Measurements from ENCODE around the gene SLBP. TPM values are rescaled to one million over a fixed set of nuclear protein-coding genes. Genes with fewer than 3 reads are reported as not detected.

SLBP gene
- total and polyA plus RNA-seq, 2 of the 8 experiments (the other 6 are each of a cell fraction or from before 2014, with no cell fraction given), result 44.1 to 49.0 TPM

DNA sequence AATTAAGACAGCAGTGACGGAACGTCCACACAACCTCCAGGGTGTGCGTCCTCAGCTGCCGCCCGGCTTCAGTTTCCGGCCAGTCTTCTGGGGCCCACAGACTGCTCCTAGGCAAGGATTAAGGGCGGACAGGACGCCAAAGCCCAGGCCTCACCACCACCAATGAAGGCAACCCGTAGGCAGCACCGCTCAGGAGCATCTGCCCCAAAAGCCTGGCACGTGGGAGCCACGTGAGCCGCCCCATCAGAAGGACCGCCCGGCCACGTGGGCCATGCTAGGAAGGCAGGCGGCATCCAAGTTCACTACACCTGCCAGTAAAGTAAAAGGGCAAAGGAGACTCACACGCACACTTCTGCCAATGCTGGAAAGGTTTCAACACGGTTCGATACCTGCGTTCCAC is 42.3 kb downstream of the SLBP start:
- no peak overlapping the region for H2BK20ac ChIP-seq (ENCODE audit: low read length)
- H3K23me2 ChIP-seq (ENCODE audit: low read depth, low read length), result no peaks in the 10 kb centered on the region
- H4K20me1 ChIP-seq (replicated peaks in 1 of 2; ENCODE audit: control insufficient read depth in 1 of 2, insufficient read depth in 2 of 2, low read length in 2 of 2), result no peaks in the 10 kb centered on the region
- H2BK5ac ChIP-seq (ENCODE audit: low read depth, low read length), result no peak overlapping the region
- no peak overlapping the region for H3K4me2 ChIP-seq (ENCODE audit: insufficient read depth in 1 of 2, low read depth in 2 of 2, low read length in 2 of 2)
- TF ChIP-seq KDM4A (IDR thresholded peaks at IDR 0.05; ENCODE audit: low read depth, low read length, severe bottlenecking) (no peak), SIRT6 (IDR thresholded peaks at IDR 0.05; ENCODE audit: low read length) (no peak), SIN3A (conservative IDR thresholded peaks at IDR 0.05 in 1 of 2, IDR thresholded peaks at IDR 0.05 in 1 of 2; ENCODE audit: low read depth in 1 of 2, low read length in 2 of 2) (no peak), EGR1 (IDR thresholded peaks at IDR 0.05; ENCODE audit: borderline replicate concordance, low read depth, low read length) (no peak), CBX8 (IDR thresholded peaks at IDR 0.05; ENCODE audit: borderline replicate concordance, low read depth, low read length) (no peak), POLR2AphosphoS5 (IDR thresholded peaks at IDR 0.05; ENCODE audit: low read depth, low read length) (no peak), TAF7 (optimal IDR thresholded peaks at IDR 0.05; ENCODE audit: borderline replicate concordance, low read depth, low read length) (no peak), CTBP2 (IDR thresholded peaks at IDR 0.05; ENCODE audit: borderline replicate concordance, insufficient read depth, insufficient read length, low read length) (no peak), SUZ12 (IDR thresholded peaks at IDR 0.05; ENCODE audit: low read length) (no peak), EZH2 (IDR thresholded peaks at IDR 0.05; ENCODE audit: low read depth, low read length, severe bottlenecking) (no peak), RFX5 (IDR thresholded peaks at IDR 0.05; ENCODE audit: borderline replicate concordance, low read depth, low read length) (no peak)
- TF ChIP-seq, protein P1, sequence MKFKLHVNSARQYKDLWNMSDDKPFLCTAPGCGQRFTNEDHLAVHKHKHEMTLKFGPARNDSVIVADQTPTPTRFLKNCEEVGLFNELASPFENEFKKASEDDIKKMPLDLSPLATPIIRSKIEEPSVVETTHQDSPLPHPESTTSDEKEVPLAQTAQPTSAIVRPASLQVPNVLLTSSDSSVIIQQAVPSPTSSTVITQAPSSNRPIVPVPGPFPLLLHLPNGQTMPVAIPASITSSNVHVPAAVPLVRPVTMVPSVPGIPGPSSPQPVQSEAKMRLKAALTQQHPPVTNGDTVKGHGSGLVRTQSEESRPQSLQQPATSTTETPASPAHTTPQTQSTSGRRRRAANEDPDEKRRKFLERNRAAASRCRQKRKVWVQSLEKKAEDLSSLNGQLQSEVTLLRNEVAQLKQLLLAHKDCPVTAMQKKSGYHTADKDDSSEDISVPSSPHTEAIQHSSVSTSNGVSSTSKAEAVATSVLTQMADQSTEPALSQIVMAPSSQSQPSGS (IDR thresholded peaks at IDR 0.05; ENCODE audit: low read length), result no peak
- H3K27me3 ChIP-seq (replicated peaks in 1 of 4; ENCODE audit: control insufficient read depth in 3 of 4, extremely low read depth in 1 of 4, insufficient read depth in 3 of 4, low read length in 3 of 4), result no peaks in the 10 kb centered on the region
- 96% methylated on average over 21 of the region's 21 CpGs; no CpG with 5 or more reads in 1 of the 2 experiments for WGBS, 2 experiments (ENCODE audit: extremely low coverage in 1 of 2, insufficient coverage in 1 of 2, insufficient read length in 1 of 2, insufficient replicate concordance in 2 of 2, low coverage in 1 of 2, low lambda C conversion rate in 2 of 2, missing lambda C conversion rate in 1 of 2)
- no peak overlapping the region for H2AK5ac ChIP-seq (ENCODE audit: low read depth, low read length)
- no peaks in the 10 kb centered on the region for H3K36me3 ChIP-seq (ENCODE audit: control insufficient read depth in 2 of 4, insufficient read depth in 4 of 4, low read length in 3 of 4)
- H3K23ac ChIP-seq (ENCODE audit: insufficient read length), result no peak overlapping the region
- FAIRE-seq (no peak), DNase-seq (ENCODE audit: low read depth in 1 of 2, low spot score in 2 of 2) (no peak)
- ChIA-PET POLR2A (ENCODE audit: partially characterized antibody) (no interaction called here), CTCF (ENCODE audit: partially characterized antibody) (interaction anchor here (0.6 to 1.0 kb wide), 3 partner anchors 17 to 64 kb away, joined by 3 to 4 read pairs (median 3); no protein-coding TSS in a partner anchor)
- H2BK15ac ChIP-seq (ENCODE audit: low read length), result no peak overlapping the region
- no peaks in the 10 kb centered on the region; the same call in 1 of the 2 replicates for H3K79me1 ChIP-seq (ENCODE audit: low read depth, low read length)
- no peak overlapping the region for H3K27ac ChIP-seq (ENCODE audit: low read depth, low read length)
- H2BK12ac ChIP-seq (ENCODE audit: low read depth, low read length), result no peak overlapping the region
- H3K18ac ChIP-seq (ENCODE audit: extremely low read depth, low read length), result no peak overlapping the region
- no peak overlapping the region for H2BK120ac ChIP-seq (replicated peaks; ENCODE audit: low read depth, low read length)
- H4K5ac ChIP-seq (ENCODE audit: insufficient read length, low read depth, low read length), result no peak overlapping the region
- H3K9me3 ChIP-seq (ENCODE audit: insufficient read depth in 2 of 2, low read depth in 1 of 2, low read length in 1 of 2), result no peaks in the 10 kb centered on the region
- H3K79me2 ChIP-seq (ENCODE audit: control insufficient read depth in 1 of 2, insufficient read depth in 2 of 2, low read length in 2 of 2), result no peaks in the 10 kb centered on the region
- no peak overlapping the region for H2AFZ ChIP-seq (ENCODE audit: low read length)
- no peak overlapping the region for H3K56ac ChIP-seq (replicated peaks; ENCODE audit: insufficient read length, low read depth, low read length)
- peaks cover 0 to 5% (median 4%) of the 10 kb centered on the region in 4 experiments; a peak in 4 of 7 replicates for H3K4me1 ChIP-seq (replicated peaks in 1 of 4; ENCODE audit: control insufficient read depth in 3 of 4, insufficient read depth in 4 of 4, low read length in 3 of 4)
- H3K4me3 ChIP-seq (ENCODE audit: extremely low read depth in 1 of 4, insufficient read depth in 2 of 4, low read depth in 3 of 4, low read length in 4 of 4), result no peak overlapping the region
- no peak overlapping the region for H4K8ac ChIP-seq (ENCODE audit: extremely low read depth, insufficient read depth, low read length)
- no peak overlapping the region for H4K91ac ChIP-seq (replicated peaks; ENCODE audit: insufficient read length, low read length)
- no peak overlapping the region for H3K9ac ChIP-seq (replicated peaks in 1 of 4; ENCODE audit: extremely low read depth in 1 of 4, low read depth in 3 of 4, low read length in 3 of 4)
- no peak overlapping the region for H3K14ac ChIP-seq (ENCODE audit: insufficient read length)
- no peak overlapping the region for H3K4ac ChIP-seq (replicated peaks; ENCODE audit: insufficient read length, low read depth, low read length)

Measured in H1 (cell line).